Tibial nerve (tissue), 4 donors: Measurements from ENCODE around the gene CXorf65. TPM values are rescaled to one million over a fixed set of nuclear protein-coding genes. Genes with fewer than 3 reads are reported as not detected.

Source experiments
- DNase-seq, 2 donors: peaks; one replicate each; pipeline ENCODE4 v3.0.0-alpha.2; 2019; ENCODE audit warnings: low spot score in 2 of 2
- H3K27ac ChIP-seq, 4 donors: fragments of 200-600 bp; sonication (generic) in 3 of 4; one replicate each; pipeline ENCODE4 v1.5.1; 2017 to 2019; ENCODE audit warnings: mild to moderate bottlenecking in 1 of 4
- H3K27me3 ChIP-seq, 2 donors: fragments of 200-600 bp; sonication (generic) in 1 of 2; one replicate each; pipeline versions ENCODE4 v1.5.1 to v1.6.0; 2017 to 2019
- H3K36me3 ChIP-seq, 3 donors: fragments of 200-600 bp; sonication (generic); one replicate each; pipeline ENCODE4 v1.5.1; 2018 to 2019
- H3K4me1 ChIP-seq, 4 donors: fragments of 200-600 bp; sonication (generic) in 3 of 4; one replicate each; pipeline ENCODE4 v1.5.1; 2017 to 2019
- H3K4me3 ChIP-seq, 4 donors: fragments of 200-600 bp; sonication (generic) in 3 of 4; one replicate each; pipeline ENCODE4 v1.5.1; 2017 to 2019; ENCODE audit warnings: mild to moderate bottlenecking in 1 of 4, moderate library complexity in 1 of 4
- H3K9me3 ChIP-seq, 4 donors: fragments of 200-600 bp; sonication (generic) in 3 of 4; one replicate each; pipeline ENCODE4 v1.5.1; 2017 to 2019
- CTCF ChIP-seq, 5 experiments: fragments of 200-600 bp in 3 of 5; fragments of 450-650 bp in 2 of 5; sonication (generic) in 3 of 5; IDR thresholded peaks; one replicate each; pipeline ENCODE4 v1.5.1; 2016 to 2019; ENCODE audit warnings: antibody characterized with exemption in 5 of 5, mild to moderate bottlenecking in 3 of 5, moderate library complexity in 2 of 5
- EP300 ChIP-seq, 2 donors: sonication (generic); formaldehyde crosslinking; IDR thresholded peaks; one replicate each; pipeline ENCODE4 v1.6.1; 2017; ENCODE audit warnings: antibody characterized with exemption in 2 of 2, mild to moderate bottlenecking in 1 of 2
- POLR2A ChIP-seq, 2 donors: fragments of 450-650 bp; IDR thresholded peaks; one replicate each; pipeline ENCODE4 v1.6.1; 2017; ENCODE audit warnings: antibody characterized with exemption in 2 of 2, mild to moderate bottlenecking in 2 of 2, moderate library complexity in 2 of 2
- WGBS, 2 donors: methylation state at CpG; one replicate each; pipeline ENCODE4 v1.1.5; 2018; 5-methylcytosine and 5-hydroxymethylcytosine counted together
- total RNA-seq, 4 donors: library from RNA; depleted of rRNA; stranded (reverse); fragments of >200 nt; gene quantifications; one replicate each; pipeline ENCODE4 v1.1.0, GENCODE V29; 2016

CXorf65 gene
- total RNA-seq, 4 donors from 2014 or later = not detected

GRCh38 chrX:71117358-71117757 lies 10.8 kb upstream of the CXorf65 start:
- Histone ChIP-seq H3K9me3 (no peaks in the 10 kb centered on the region), H3K27ac (peak overlapping the region in 2 of 4 donors; percentile 87 to 92), H3K4me3 (no peak overlapping the region), H3K4me1 (peaks cover 0 to 14% (median 0%) of the 10 kb centered on the region in 4 donors), H3K36me3 (peaks cover 0 to 17% (median 0%) of the 10 kb centered on the region in 3 donors), H3K27me3 (no peaks in the 10 kb centered on the region)
- WGBS, 2 donors = 85 to 88% methylated on average over 10 of the region's 10 CpGs
- TF ChIP-seq POLR2A (IDR thresholded peaks at IDR 0.05) = no peak
- no peak for TF ChIP-seq CTCF (IDR thresholded peaks at IDR 0.05)
- no peak for TF ChIP-seq EP300 (IDR thresholded peaks at IDR 0.05)
- DNase-seq = no peak

- Histone ChIP-seq H3K4me3 (no peak overlapping the region), H3K27me3 (no peaks in the 10 kb centered on the region), H3K27ac (peak overlapping the region in 2 of 4 donors; percentile 15 to 77), H3K4me1 (no peaks in the 10 kb centered on the region), H3K36me3 (no peaks in the 10 kb centered on the region), H3K9me3 (no peaks in the 10 kb centered on the region)
- WGBS, 2 donors = 56 to 61% methylated on average over 5 of the region's 5 CpGs
- no peak for DNase-seq
- no peak for TF ChIP-seq CTCF (IDR thresholded peaks at IDR 0.05)
- no peak for TF ChIP-seq EP300 (IDR thresholded peaks at IDR 0.05)
- TF ChIP-seq POLR2A (IDR thresholded peaks at IDR 0.05) = no peak
These were observed 5.4 kb upstream of the CXorf65 start for GRCh38 chrX:71111921-71112431.

GRCh38 chrX:71111141-71111843 lies 4.8 kb upstream of the CXorf65 start, which contains the start of gene IL2RG:
IL2RG (minus strand) TSS chrX:71111577; CDS start chrX:71111539, 38 bp downstream.
- H3K36me3 ChIP-seq = no peaks in the 10 kb centered on the region
- H3K27ac ChIP-seq = peak within 1 kb of the TSS in 2 of 4 donors; percentile 15 to 77
- no peaks in the 10 kb centered on the region for H3K27me3 ChIP-seq
- H3K4me3 ChIP-seq = peak within 1 kb of the TSS in 1 of 4 donors; percentile 27
- 60 to 68% methylated on average over 7 to 8 of the region's 8 CpGs for WGBS, 2 donors
- TF ChIP-seq EP300 (IDR thresholded peaks at IDR 0.05) (no peak), POLR2A (IDR thresholded peaks at IDR 0.05) (no peak), CTCF (IDR thresholded peaks at IDR 0.05) (no peak)
- H3K4me1 ChIP-seq = no peaks in the 10 kb centered on the region
- no peak for DNase-seq
- no peaks in the 10 kb centered on the region for H3K9me3 ChIP-seq

- no peaks in the 10 kb centered on the region for H3K9me3 ChIP-seq
- 87 to 94% methylated on average over 6 of the region's 6 CpGs for WGBS, 2 donors
- no peak overlapping the region for H3K27ac ChIP-seq
These were observed 2.5 kb upstream of the CXorf65 start for GRCh38 chrX:71109051-71109450.

More at GRCh38 chrX:71109051-71109450, 2.5 kb upstream of the CXorf65 start:
- no peaks in the 10 kb centered on the region for H3K36me3 ChIP-seq
- TF ChIP-seq POLR2A (IDR thresholded peaks at IDR 0.05) (no peak), EP300 (IDR thresholded peaks at IDR 0.05) (no peak), CTCF (IDR thresholded peaks at IDR 0.05) (no peak)
- no peaks in the 10 kb centered on the region for H3K27me3 ChIP-seq
- no peak overlapping the region for H3K4me3 ChIP-seq
- H3K4me1 ChIP-seq = peaks cover 0 to 5% (median 0%) of the 10 kb centered on the region in 4 donors
- DNase-seq = no peak
